WTC11 (cell line): ENCODE results near the gene SNCAIP.

Experiments
- AFF4 ChIP-seq: sonication (generic); formaldehyde crosslinking; IDR thresholded peaks from 2 replicates; pipeline ENCODE4 v1.8.1; 2023; ENCODE audit warnings: mild to moderate bottlenecking, missing genetic modification reagents, borderline replicate concordance
- GABPB1 ChIP-seq: sonication (generic); formaldehyde crosslinking; IDR thresholded peaks from 2 replicates; pipeline ENCODE4 v1.8.1; 2023; ENCODE audit warnings: mild to moderate bottlenecking, missing genetic modification reagents
- JUN ChIP-seq: sonication (generic); formaldehyde crosslinking; IDR thresholded peaks from 2 replicates; pipeline ENCODE4 v1.8.0; 2023; ENCODE audit warnings: mild to moderate bottlenecking, missing genetic modification reagents
- NR2C2 ChIP-seq: sonication (generic); formaldehyde crosslinking; IDR thresholded peaks from 2 replicates; pipeline ENCODE4 v1.8.0; 2022; ENCODE audit warnings: mild to moderate bottlenecking, missing genetic modification reagents
- ZNF263 ChIP-seq: sonication (generic); formaldehyde crosslinking; IDR thresholded peaks from 2 replicates; pipeline ENCODE4 v1.8.1; 2022; ENCODE audit warnings: low read depth, mild to moderate bottlenecking, moderate library complexity, missing genetic modification reagents
- ZNF281 ChIP-seq: sonication (generic); formaldehyde crosslinking; IDR thresholded peaks from 2 replicates; pipeline ENCODE4 v1.8.0; 2023; ENCODE audit warnings: mild to moderate bottlenecking, missing genetic modification reagents
- TF ChIP-seq, protein P1 (sequence below): sonication (generic); formaldehyde crosslinking; IDR thresholded peaks from 2 replicates; pipeline ENCODE4 v1.8.1; 2023; ENCODE audit warnings: mild to moderate bottlenecking, missing genetic modification reagents, moderate library complexity
- TF ChIP-seq, protein P2 (sequence below): fragments of 200-600 bp; IDR thresholded peaks from 2 replicates; pipeline ENCODE4 v1.8.0; 2022; ENCODE audit warnings: antibody characterized with exemption
- TF ChIP-seq, protein P3 (sequence below): sonication (generic); formaldehyde crosslinking; IDR thresholded peaks from 2 replicates; pipeline ENCODE4 v1.8.0; 2022; ENCODE audit warnings: mild to moderate bottlenecking, missing genetic modification reagents

DNA sequence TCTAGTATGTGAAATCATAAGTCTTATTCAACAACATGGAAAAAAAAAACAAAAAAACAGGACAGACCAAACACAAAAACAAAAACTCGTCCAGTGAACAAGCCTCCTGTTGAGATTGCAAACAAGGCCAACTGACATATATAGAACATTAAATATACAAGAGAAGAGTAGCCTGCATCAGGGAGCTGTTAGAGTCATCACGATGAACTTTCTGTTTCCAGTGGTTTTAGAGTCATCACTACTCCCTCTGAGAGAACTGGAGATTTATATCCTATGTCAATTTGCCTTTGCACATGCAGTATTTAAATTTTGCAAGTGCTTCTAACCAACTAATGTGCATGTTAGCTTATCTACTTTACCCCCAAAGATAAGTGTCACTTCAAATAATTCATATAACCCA lies 9.9 kb downstream of the SNCAIP start:
- TF ChIP-seq, protein P1, sequence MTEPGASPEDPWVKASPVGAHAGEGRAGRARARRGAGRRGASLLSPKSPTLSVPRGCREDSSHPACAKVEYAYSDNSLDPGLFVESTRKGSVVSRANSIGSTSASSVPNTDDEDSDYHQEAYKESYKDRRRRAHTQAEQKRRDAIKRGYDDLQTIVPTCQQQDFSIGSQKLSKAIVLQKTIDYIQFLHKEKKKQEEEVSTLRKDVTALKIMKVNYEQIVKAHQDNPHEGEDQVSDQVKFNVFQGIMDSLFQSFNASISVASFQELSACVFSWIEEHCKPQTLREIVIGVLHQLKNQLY (CRISPR knock-in tag), result no peak
- TF ChIP-seq ZNF281 (CRISPR knock-in tag) (no peak), NR2C2 (CRISPR knock-in tag) (no peak), JUN (CRISPR knock-in tag) (no peak), ZNF263 (CRISPR knock-in tag) (no peak), GABPB1 (CRISPR knock-in tag) (no peak), AFF4 (CRISPR knock-in tag) (no peak)
- TF ChIP-seq, protein P2, sequence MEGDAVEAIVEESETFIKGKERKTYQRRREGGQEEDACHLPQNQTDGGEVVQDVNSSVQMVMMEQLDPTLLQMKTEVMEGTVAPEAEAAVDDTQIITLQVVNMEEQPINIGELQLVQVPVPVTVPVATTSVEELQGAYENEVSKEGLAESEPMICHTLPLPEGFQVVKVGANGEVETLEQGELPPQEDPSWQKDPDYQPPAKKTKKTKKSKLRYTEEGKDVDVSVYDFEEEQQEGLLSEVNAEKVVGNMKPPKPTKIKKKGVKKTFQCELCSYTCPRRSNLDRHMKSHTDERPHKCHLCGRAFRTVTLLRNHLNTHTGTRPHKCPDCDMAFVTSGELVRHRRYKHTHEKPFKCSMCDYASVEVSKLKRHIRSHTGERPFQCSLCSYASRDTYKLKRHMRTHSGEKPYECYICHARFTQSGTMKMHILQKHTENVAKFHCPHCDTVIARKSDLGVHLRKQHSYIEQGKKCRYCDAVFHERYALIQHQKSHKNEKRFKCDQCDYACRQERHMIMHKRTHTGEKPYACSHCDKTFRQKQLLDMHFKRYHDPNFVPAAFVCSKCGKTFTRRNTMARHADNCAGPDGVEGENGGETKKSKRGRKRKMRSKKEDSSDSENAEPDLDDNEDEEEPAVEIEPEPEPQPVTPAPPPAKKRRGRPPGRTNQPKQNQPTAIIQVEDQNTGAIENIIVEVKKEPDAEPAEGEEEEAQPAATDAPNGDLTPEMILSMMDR, result no peak
- TF ChIP-seq, protein P3, sequence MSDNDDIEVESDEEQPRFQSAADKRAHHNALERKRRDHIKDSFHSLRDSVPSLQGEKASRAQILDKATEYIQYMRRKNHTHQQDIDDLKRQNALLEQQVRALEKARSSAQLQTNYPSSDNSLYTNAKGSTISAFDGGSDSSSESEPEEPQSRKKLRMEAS, result no peak
